Hindlimb muscle (tissue), 1 donor: ENCODE measurements around the gene NCKAP5. TPM values are rescaled to one million over a fixed set of nuclear protein-coding genes. Genes with fewer than 3 reads are reported as not detected.

Source experiments
- DNase-seq: peaks from one replicate; pipeline ENCODE4 v3.0.0-alpha.2; 2013
- polyA plus RNA-seq: library from polyadenylated mRNA; unstranded; fragments of 120-200 nt; gene quantifications from one replicate; pipeline ENCODE4 v1.2.1, GENCODE V29; 2013; ENCODE audit not compliant: insufficient read length

Gene NCKAP5
- 4.7 TPM for polyA plus RNA-seq

- peak; percentile 80 for DNase-seq
Observed at GRCh38 chr2:133568172-133568571, at the start of gene NCKAP5. TSS of gene NCKAP5 (minus strand) at chr2:133568463. CDS start at chr2:133517526, 50,937 bp downstream.

- no peak for DNase-seq
Observed at GRCh38 chr2:133609664-133610063, 41.4 kb upstream of the NCKAP5 start.

- DNase-seq: no peak
Observed at GRCh38 chr2:133608291-133608690, 40.0 kb upstream of the NCKAP5 start.

GRCh38 chr2:133607679-133608078, 39.4 kb upstream of the NCKAP5 start:
- no peak for DNase-seq

- no peak for DNase-seq
Observed at GRCh38 chr2:133606616-133607015, 38.4 kb upstream of the NCKAP5 start.

- DNase-seq: no peak
Observed at GRCh38 chr2:133605766-133606137, 37.5 kb upstream of the NCKAP5 start.

GRCh38 chr2:133605011-133605765, 36.9 kb upstream of the NCKAP5 start:
- no peak for DNase-seq

GRCh38 chr2:133603109-133603508, 34.8 kb upstream of the NCKAP5 start:
- no peak for DNase-seq

GRCh38 chr2:133602538-133602937, 34.3 kb upstream of the NCKAP5 start:
- DNase-seq: peak; percentile 54

GRCh38 chr2:133600266-133600928, 32.1 kb upstream of the NCKAP5 start:
- DNase-seq: no peak

- no peak for DNase-seq
Observed at GRCh38 chr2:133599811-133600210, 31.5 kb upstream of the NCKAP5 start.

GRCh38 chr2:133599211-133599803, 31.0 kb upstream of the NCKAP5 start:
- DNase-seq: no peak

- no peak for DNase-seq
Observed at GRCh38 chr2:133598769-133599168, 30.5 kb upstream of the NCKAP5 start.

- no peak for DNase-seq
Observed at GRCh38 chr2:133596701-133597393, 28.6 kb upstream of the NCKAP5 start.

GRCh38 chr2:133591164-133591563, 22.9 kb upstream of the NCKAP5 start:
- peak; percentile 85 for DNase-seq

GRCh38 chr2:133589456-133589855, 21.2 kb upstream of the NCKAP5 start:
- DNase-seq: no peak

- no peak for DNase-seq
Observed at GRCh38 chr2:133588144-133588543, 19.9 kb upstream of the NCKAP5 start.

GRCh38 chr2:133586978-133587377, 18.7 kb upstream of the NCKAP5 start:
- DNase-seq: no peak

- no peak for DNase-seq
Observed at GRCh38 chr2:133581010-133581760, 12.9 kb upstream of the NCKAP5 start.

- DNase-seq: no peak
Observed at GRCh38 chr2:133579274-133579673, 11.0 kb upstream of the NCKAP5 start.

- no peak for DNase-seq
Observed at GRCh38 chr2:133576714-133577113, 8.5 kb upstream of the NCKAP5 start.

- no peak for DNase-seq
Observed at GRCh38 chr2:133574620-133575019, 6.4 kb upstream of the NCKAP5 start.
